Measurements from ENCODE around the gene ZXDB. TPM values are rescaled to one million over a fixed set of nuclear protein-coding genes. Genes with fewer than 3 reads are reported as not detected.
"Not testable (repeated sequence)": the region's sequence is repeated elsewhere in the genome, so short reads cannot be mapped to it uniquely, and the experiment has no call there.

ZXDB gene
- total RNA-seq, 1 donor from 2014 or later: 5.7 TPM

- H3K4me1 ChIP-seq: peaks cover 10% of the 10 kb centered on the region
- H3K27ac ChIP-seq (replicated peaks): no peak overlapping the region
- no peaks in the 10 kb centered on the region for H3K36me3 ChIP-seq
- TF ChIP-seq CTCF (IDR thresholded peaks at IDR 0.05; ENCODE audit: borderline replicate concordance): no peak
- no peaks in the 10 kb centered on the region for H3K27me3 ChIP-seq (ENCODE audit: low read depth)
- H3K4me3 ChIP-seq: no peak overlapping the region
- DNase-seq: no peak
- no peaks in the 10 kb centered on the region for H3K9me3 ChIP-seq (replicated peaks)
- intact Hi-C loops (cut with micrococcal nuclease): no loop called here
These were observed 4.7 kb upstream of the ZXDB start for GRCh38 chrX:57587062-57587461.

GRCh38 chrX:57587607-57588006 lies 4.2 kb upstream of the ZXDB start:
- no peaks in the 10 kb centered on the region for H3K27me3 ChIP-seq (ENCODE audit: low read depth)
- peaks cover 10% of the 10 kb centered on the region for H3K4me1 ChIP-seq
- no peak overlapping the region for H3K4me3 ChIP-seq
- no peaks in the 10 kb centered on the region for H3K9me3 ChIP-seq (replicated peaks)
- intact Hi-C loops (cut with micrococcal nuclease): no loop called here
- TF ChIP-seq CTCF (IDR thresholded peaks at IDR 0.05; ENCODE audit: borderline replicate concordance): no peak
- H3K27ac ChIP-seq (replicated peaks): no peak overlapping the region
- H3K36me3 ChIP-seq: no peaks in the 10 kb centered on the region
- no peak for DNase-seq

GRCh38 chrX:57592160-57592893 lies 516 bp downstream of the ZXDB start:
- not testable (repeated sequence) for H3K27me3 ChIP-seq (ENCODE audit: low read depth); H3K9me3 ChIP-seq (replicated peaks); H3K36me3 ChIP-seq
- intact Hi-C loops (cut with micrococcal nuclease): loop anchor here (10.0 kb wide), 1 partner anchor 312 kb away; no protein-coding TSS in a partner anchor
- H3K4me3 ChIP-seq: peak overlapping the region; percentile 72
- peak; percentile 29 for DNase-seq
- H3K27ac ChIP-seq (replicated peaks): peak overlapping the region; percentile 93
- H3K4me1 ChIP-seq: peaks cover 42% of the 10 kb centered on the region

GRCh38 chrX:57592894-57593215 lies 1.0 kb downstream of the ZXDB start:
- DNase-seq: peak; percentile 19
- Histone ChIP-seq H3K27ac (replicated peaks) (peak overlapping the region; percentile 93), H3K4me3 (peak overlapping the region; percentile 72), H3K4me1 (peaks cover 42% of the 10 kb centered on the region)
- intact Hi-C loops (cut with micrococcal nuclease): loop anchor here (10.0 kb wide), 1 partner anchor 312 kb away; no protein-coding TSS in a partner anchor
- not testable (repeated sequence) for H3K27me3 ChIP-seq (ENCODE audit: low read depth); H3K36me3 ChIP-seq; H3K9me3 ChIP-seq (replicated peaks)

- Histone ChIP-seq H3K4me1 (peaks cover 42% of the 10 kb centered on the region), H3K27ac (replicated peaks) (peak overlapping the region; percentile 60), H3K36me3 (no peaks in the 10 kb centered on the region), H3K27me3 (ENCODE audit: low read depth) (no peaks in the 10 kb centered on the region), H3K9me3 (replicated peaks) (no peaks in the 10 kb centered on the region), H3K4me3 (peak overlapping the region; percentile 49)
- DNase-seq: no peak
- intact Hi-C loops (cut with micrococcal nuclease): loop anchor here (10.0 kb wide), 1 partner anchor 309 kb away; no protein-coding TSS in a partner anchor
- no peak for TF ChIP-seq CTCF (IDR thresholded peaks at IDR 0.05; ENCODE audit: borderline replicate concordance)
These were observed 3.6 kb downstream of the ZXDB start for GRCh38 chrX:57595381-57595811.

GRCh38 chrX:57596109-57596508 lies 4.3 kb downstream of the ZXDB start:
- H3K9me3 ChIP-seq (replicated peaks): no peaks in the 10 kb centered on the region
- no peaks in the 10 kb centered on the region for H3K36me3 ChIP-seq
- H3K4me3 ChIP-seq: peak overlapping the region; percentile 49
- no peak for TF ChIP-seq CTCF (IDR thresholded peaks at IDR 0.05; ENCODE audit: borderline replicate concordance)
- no peak for DNase-seq
- H3K4me1 ChIP-seq: peaks cover 36% of the 10 kb centered on the region
- intact Hi-C loops (cut with micrococcal nuclease): loop anchor here (10.0 kb wide), 1 partner anchor 309 kb away; no protein-coding TSS in a partner anchor
- peak overlapping the region; percentile 60 for H3K27ac ChIP-seq (replicated peaks)
- no peaks in the 10 kb centered on the region for H3K27me3 ChIP-seq (ENCODE audit: low read depth)
